ENCODE results near the gene MICALL2. TPM values are rescaled to one million over a fixed set of nuclear protein-coding genes. Genes with fewer than 3 reads are reported as not detected.

MICALL2 gene
- total RNA-seq, 4 donors from 2014 or later, result 1.8 to 19.7 (median 12.6) TPM

GRCh38 chr7:1421020-1421790 is 38.1 kb downstream of the MICALL2 start:
- Histone ChIP-seq H3K27ac (no peak overlapping the region), H3K36me3 (no peaks in the 10 kb centered on the region), H3K4me3 (no peak overlapping the region), H3K4me1 (no peaks in the 10 kb centered on the region), H3K27me3 (no peaks in the 10 kb centered on the region), H3K9me3 (no peaks in the 10 kb centered on the region)
- intact Hi-C loops (cut with DNase I; ENCODE audit: low total_unique reads), result no loop called here
- DNase-seq, result no peak
- no peak for TF ChIP-seq CTCF (IDR thresholded peaks at IDR 0.05)
- TF ChIP-seq POLR2A (IDR thresholded peaks at IDR 0.05), result no peak

- H3K27ac ChIP-seq, result no peak overlapping the region
- no peaks in the 10 kb centered on the region for H3K9me3 ChIP-seq
- H3K4me1 ChIP-seq, result no peaks in the 10 kb centered on the region
- TF ChIP-seq POLR2A (IDR thresholded peaks at IDR 0.05) (no peak), CTCF (IDR thresholded peaks at IDR 0.05) (no peak)
- DNase-seq, result no peak
- no peaks in the 10 kb centered on the region for H3K36me3 ChIP-seq
- H3K27me3 ChIP-seq, result no peaks in the 10 kb centered on the region
- intact Hi-C loops (cut with DNase I; ENCODE audit: low total_unique reads), result no loop called here
- H3K4me3 ChIP-seq, result no peak overlapping the region
Observed at GRCh38 chr7:1419688-1420087, 39.6 kb downstream of the MICALL2 start.

- no peak for TF ChIP-seq POLR2A (IDR thresholded peaks at IDR 0.05)
- TF ChIP-seq CTCF (IDR thresholded peaks at IDR 0.05), result no peak
- intact Hi-C loops (cut with DNase I; ENCODE audit: low total_unique reads), result no loop called here
- H3K36me3 ChIP-seq, result no peaks in the 10 kb centered on the region
- H3K27ac ChIP-seq, result no peak overlapping the region
- no peak overlapping the region for H3K4me3 ChIP-seq
- H3K9me3 ChIP-seq, result no peaks in the 10 kb centered on the region
- H3K4me1 ChIP-seq, result no peaks in the 10 kb centered on the region
- no peaks in the 10 kb centered on the region for H3K27me3 ChIP-seq
- DNase-seq, result no peak
Observed at GRCh38 chr7:1419310-1419634, 40.0 kb downstream of the MICALL2 start.

GRCh38 chr7:1418505-1419309 is 40.6 kb downstream of the MICALL2 start:
- no peak for DNase-seq
- no peaks in the 10 kb centered on the region for H3K36me3 ChIP-seq
- no peaks in the 10 kb centered on the region for H3K4me1 ChIP-seq
- no peak for TF ChIP-seq POLR2A (IDR thresholded peaks at IDR 0.05)
- TF ChIP-seq CTCF (IDR thresholded peaks at IDR 0.05), result no peak
- intact Hi-C loops (cut with DNase I; ENCODE audit: low total_unique reads), result no loop called here
- no peaks in the 10 kb centered on the region for H3K9me3 ChIP-seq
- no peak overlapping the region for H3K4me3 ChIP-seq
- no peak overlapping the region for H3K27ac ChIP-seq
- H3K27me3 ChIP-seq, result no peaks in the 10 kb centered on the region

- no peak for DNase-seq
- H3K4me3 ChIP-seq, result no peak overlapping the region
- TF ChIP-seq POLR2A (IDR thresholded peaks at IDR 0.05) (no peak), CTCF (IDR thresholded peaks at IDR 0.05) (no peak)
- no peak overlapping the region for H3K27ac ChIP-seq
- intact Hi-C loops (cut with DNase I; ENCODE audit: low total_unique reads), result no loop called here
- H3K9me3 ChIP-seq, result no peaks in the 10 kb centered on the region
- H3K36me3 ChIP-seq, result no peaks in the 10 kb centered on the region
- peaks cover 0 to 13% of the 10 kb centered on the region in 2 donors for H3K27me3 ChIP-seq
- no peaks in the 10 kb centered on the region for H3K4me1 ChIP-seq
Observed at GRCh38 chr7:1415389-1415990, 43.8 kb downstream of the MICALL2 start.

All from uterus (tissue), 4 donors.